Esophagus (tissue), 2 donors: Measurements from ENCODE around the gene PPIE. TPM values are rescaled to one million over a fixed set of nuclear protein-coding genes. Genes with fewer than 3 reads are reported as not detected.
"Not testable (repeated sequence)": the region's sequence is repeated elsewhere in the genome, so short reads cannot be mapped to it uniquely, and the experiment has no call there.

Source experiments
- H3K27ac ChIP-seq, 2 donors: one replicate each; pipeline ENCODE4 v1.5.1; 2013; ENCODE audit warnings: low read depth in 2 of 2, mild to moderate bottlenecking in 2 of 2, inconsistent platforms in 1 of 2, low read length in 1 of 2, moderate library complexity in 1 of 2
- H3K27me3 ChIP-seq, 2 donors: one replicate each; pipeline ENCODE4 v1.6.1; 2013; ENCODE audit warnings: low read length in 2 of 2, control low read depth in 1 of 2, mild to moderate bottlenecking in 1 of 2; ENCODE audit not compliant: insufficient read depth in 2 of 2, control insufficient read depth in 1 of 2
- H3K36me3 ChIP-seq, 2 donors: one replicate each; pipeline ENCODE4 v1.6.1; 2013; ENCODE audit warnings: low read length in 1 of 2; ENCODE audit not compliant: control insufficient read depth in 2 of 2, insufficient read depth in 2 of 2
- H3K4me1 ChIP-seq, 2 donors: one replicate each; pipeline ENCODE4 v1.6.1; 2013; ENCODE audit warnings: low read length in 1 of 2; ENCODE audit not compliant: control insufficient read depth in 2 of 2, insufficient read depth in 2 of 2
- H3K4me3 ChIP-seq, 2 donors: one replicate each; pipeline ENCODE4 v1.5.1; 2013; ENCODE audit warnings: low read length in 2 of 2, mild to moderate bottlenecking in 2 of 2, low read depth in 1 of 2, moderate library complexity in 1 of 2
- H3K9me3 ChIP-seq, 2 donors: one replicate each; pipeline ENCODE4 v1.6.1; 2013; ENCODE audit warnings: mild to moderate bottlenecking in 2 of 2, low read depth in 1 of 2, low read length in 1 of 2, moderate library complexity in 1 of 2; ENCODE audit not compliant: control insufficient read depth in 2 of 2, insufficient read depth in 1 of 2
- WGBS, 2 donors: extraction: QIAGEN DNeasy Blood & Tissue Kit; methylation state at CpG; one replicate each; pipeline ENCODE4 v1.1.7; 2013; 5-methylcytosine and 5-hydroxymethylcytosine counted together
- polyA plus RNA-seq, 2 donors: library from polyadenylated mRNA; stranded (reverse); fragments of 200-250 nt; gene quantifications; one replicate each; pipeline ENCODE4 v1.2.3, GENCODE V29; 2013
- donor health status: healthy with polysubstance abuse.
- donor health status: Bipolar disorder and iron deficiency.

Gene PPIE
- polyA plus RNA-seq, 2 donors: 24.7 to 41.3 TPM

- WGBS, 2 donors: 57% methylated on average over 5 of the region's 23 CpGs; no CpG with 5 or more reads in 1 of the 2 donors
- not testable (repeated sequence) for H3K9me3 ChIP-seq, H3K27me3 ChIP-seq, H3K27ac ChIP-seq, H3K4me3 ChIP-seq, H3K4me1 ChIP-seq, H3K36me3 ChIP-seq
Measured at GRCh38 chr1:39773369-39773979, 34.8 kb downstream of the PPIE start.

GRCh38 chr1:39775141-39775540, 36.5 kb downstream of the PPIE start:
- not testable (repeated sequence) for H3K9me3 ChIP-seq, H3K4me1 ChIP-seq, H3K4me3 ChIP-seq, H3K27ac ChIP-seq, H3K27me3 ChIP-seq, H3K36me3 ChIP-seq
- WGBS, 2 donors: 80 to 82% methylated on average over 11 of the region's 11 CpGs

GRCh38 chr1:39775676-39776399, 37.2 kb downstream of the PPIE start:
- H3K4me1 ChIP-seq, H3K27me3 ChIP-seq, H3K27ac ChIP-seq, H3K9me3 ChIP-seq, H3K36me3 ChIP-seq, H3K4me3 ChIP-seq: not testable (repeated sequence)
- 77 to 86% methylated on average over 14 to 16 of the region's 20 CpGs for WGBS, 2 donors

GRCh38 chr1:39776400-39776713, 37.7 kb downstream of the PPIE start:
- Histone ChIP-seq H3K4me1 (no peaks in the 10 kb centered on the region), H3K36me3 (no peaks in the 10 kb centered on the region), H3K27me3 (no peaks in the 10 kb centered on the region), H3K4me3 (no peak overlapping the region), H3K27ac (no peak overlapping the region), H3K9me3 (no peaks in the 10 kb centered on the region)
- WGBS, 2 donors: 65 to 76% methylated on average over 12 of the region's 12 CpGs

GRCh38 chr1:39776886-39777285, 38.2 kb downstream of the PPIE start:
- Histone ChIP-seq H3K4me1 (no peaks in the 10 kb centered on the region), H3K9me3 (no peaks in the 10 kb centered on the region), H3K36me3 (no peaks in the 10 kb centered on the region), H3K27me3 (no peaks in the 10 kb centered on the region), H3K4me3 (no peak overlapping the region), H3K27ac (no peak overlapping the region)
- 77% methylated on average over 4 of the region's 4 CpGs for WGBS, 2 donors

GRCh38 chr1:39777306-39777705, 38.6 kb downstream of the PPIE start:
- 76 to 92% methylated on average over 4 of the region's 4 CpGs for WGBS, 2 donors
- H3K4me3 ChIP-seq: no peak overlapping the region
- H3K27ac ChIP-seq: no peak overlapping the region
- H3K27me3 ChIP-seq: no peaks in the 10 kb centered on the region
- no peaks in the 10 kb centered on the region for H3K36me3 ChIP-seq
- H3K4me1 ChIP-seq: no peaks in the 10 kb centered on the region
- H3K9me3 ChIP-seq: no peaks in the 10 kb centered on the region

GRCh38 chr1:39777896-39778295, 39.2 kb downstream of the PPIE start:
- WGBS, 2 donors: 90 to 92% methylated on average over 13 to 17 of the region's 17 CpGs
- H3K36me3 ChIP-seq, H3K9me3 ChIP-seq, H3K27me3 ChIP-seq, H3K27ac ChIP-seq, H3K4me3 ChIP-seq, H3K4me1 ChIP-seq: not testable (repeated sequence)

- H3K36me3 ChIP-seq, H3K4me1 ChIP-seq, H3K4me3 ChIP-seq, H3K9me3 ChIP-seq, H3K27ac ChIP-seq, H3K27me3 ChIP-seq: not testable (repeated sequence)
- WGBS, 2 donors: 83 to 87% methylated on average over 11 to 12 of the region's 12 CpGs
Measured at GRCh38 chr1:39778463-39779099, 39.9 kb downstream of the PPIE start.

- H3K36me3 ChIP-seq: no peaks in the 10 kb centered on the region
- H3K4me3 ChIP-seq: no peak overlapping the region
- 80 to 84% methylated on average over 5 to 7 of the region's 7 CpGs for WGBS, 2 donors
- no peaks in the 10 kb centered on the region for H3K4me1 ChIP-seq
- H3K27me3 ChIP-seq: no peaks in the 10 kb centered on the region
- no peak overlapping the region for H3K27ac ChIP-seq
- H3K9me3 ChIP-seq: no peaks in the 10 kb centered on the region
Measured at GRCh38 chr1:39779137-39779536, 40.5 kb downstream of the PPIE start.

- Histone ChIP-seq H3K4me1 (no peaks in the 10 kb centered on the region), H3K27ac (no peak overlapping the region), H3K27me3 (no peaks in the 10 kb centered on the region), H3K4me3 (no peak overlapping the region), H3K36me3 (no peaks in the 10 kb centered on the region), H3K9me3 (no peaks in the 10 kb centered on the region)
- 89 to 90% methylated on average over 5 of the region's 5 CpGs for WGBS, 2 donors
Measured at GRCh38 chr1:39779821-39780220, 41.1 kb downstream of the PPIE start.
